GM12891 (cell line): ENCODE results near the gene TMSB10.
"Not testable (repeated sequence)": the region's sequence is repeated elsewhere in the genome, so short reads cannot be mapped to it uniquely, and the experiment has no call there.

ENCODE experiments used
- DNase-seq: peaks from one replicate; pipeline ENCODE4 v3.0.0; 2011; ENCODE audit warnings: low spot score; ENCODE audit not compliant: insufficient read length
- FAIRE-seq: peaks from 2 replicates; lab custom pipeline; 2011; peaks lifted over from hg19 to GRCh38; lab: Jason Lieb, UNC
- PAX5 ChIP-seq: IDR thresholded peaks from 2 replicates; pipeline ENCODE4 v1.6.1; 2011; ENCODE audit warnings: low read length, moderate library complexity, mild to moderate bottlenecking; ENCODE audit not compliant: insufficient read depth, severe bottlenecking
- POLR2A ChIP-seq: IDR thresholded peaks from 2 replicates; pipeline ENCODE4 v1.6.1; 2011; ENCODE audit warnings: low read depth, low read length, control low read depth
- POLR2AphosphoS5 ChIP-seq: IDR thresholded peaks from 2 replicates; pipeline ENCODE4 v1.6.1; 2011; ENCODE audit warnings: low read depth, low read length, control low read depth
- POU2F2 ChIP-seq: IDR thresholded peaks from 2 replicates; pipeline ENCODE4 v1.6.1; 2011; ENCODE audit warnings: low read depth, mild to moderate bottlenecking, control low read depth, low read length, moderate library complexity
- SPI1 ChIP-seq: IDR thresholded peaks from 2 replicates; pipeline ENCODE4 v1.6.1; 2011; ENCODE audit warnings: low read depth, low read length, control low read depth
- TAF1 ChIP-seq: IDR thresholded peaks from 2 replicates; pipeline ENCODE4 v1.6.1; 2011; ENCODE audit warnings: low read depth, low read length, control low read depth

The TMSB10 gene

DNA sequence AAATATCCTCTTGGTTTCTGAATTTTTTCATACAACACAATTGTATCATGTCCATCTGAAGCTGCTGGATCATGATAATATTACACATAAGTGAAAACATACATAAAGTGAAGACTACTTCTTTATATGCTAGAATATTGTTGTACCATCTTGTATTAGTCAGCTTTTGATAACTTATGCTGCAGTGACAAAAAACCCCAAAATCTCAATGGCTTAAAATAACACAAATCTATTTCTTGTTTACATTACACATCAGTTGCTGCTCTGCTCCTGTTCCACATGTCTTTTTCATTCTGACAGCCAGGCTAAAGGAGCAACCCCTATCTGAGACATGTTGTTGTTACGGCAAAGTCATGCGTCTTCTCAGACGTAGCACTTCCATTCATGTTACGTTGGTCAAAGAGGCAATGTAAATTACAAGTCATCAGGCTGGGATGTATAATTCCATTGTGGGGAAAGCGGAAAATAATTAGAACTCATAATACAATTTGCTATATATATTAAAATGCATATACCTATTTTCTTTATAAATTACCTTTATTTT, 5.8 kb downstream of the TMSB10 start:
- TF ChIP-seq TAF1 (no peak), POU2F2 (no peak), PAX5 (no peak), POLR2AphosphoS5 (no peak), POLR2A (no peak), SPI1 (no peak)
- DNase-seq (no peak), FAIRE-seq (no peak)

DNA sequence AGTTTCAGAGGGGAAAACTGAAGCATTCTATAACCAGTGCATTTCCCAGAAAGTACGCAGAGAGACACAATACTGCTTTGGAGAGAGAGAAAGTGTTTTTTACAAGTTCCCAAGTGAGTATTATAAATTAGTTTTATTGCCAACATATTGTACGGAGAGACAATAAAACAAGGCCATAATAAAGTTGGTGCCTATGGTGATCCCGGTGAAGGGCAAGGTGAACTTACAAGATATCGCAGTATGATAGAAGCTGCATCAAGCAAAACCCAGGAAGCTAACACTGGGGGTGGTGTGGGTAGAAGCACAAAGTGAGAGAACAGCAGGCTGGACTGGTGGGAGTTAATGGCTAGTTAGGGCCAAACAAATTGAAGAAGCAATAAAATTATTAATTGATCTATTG, 7.5 kb downstream of the TMSB10 start:
- TF ChIP-seq POLR2A, result no peak
- no peak for FAIRE-seq
- no peak for DNase-seq

DNA sequence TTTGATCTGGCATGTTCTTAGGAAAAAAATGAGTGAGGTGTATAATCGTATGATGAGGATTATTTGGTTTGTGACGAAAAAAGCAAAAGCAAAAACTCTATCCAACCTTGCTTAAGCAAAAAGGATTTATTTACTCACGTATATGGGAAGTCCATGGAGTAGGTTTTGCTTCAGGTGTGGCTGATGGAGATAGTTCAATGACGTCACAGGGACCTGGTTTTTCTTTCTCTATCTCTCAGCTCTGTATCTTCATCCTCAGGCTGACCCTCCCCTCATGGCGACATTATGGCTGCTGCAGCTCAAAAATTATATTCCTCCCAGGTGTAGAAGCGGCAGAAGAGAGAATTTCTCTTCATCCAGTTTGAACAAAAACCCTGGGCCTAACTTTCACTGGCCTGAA, 8.9 kb downstream of the TMSB10 start:
- no peak for FAIRE-seq
- no peak for DNase-seq
- TF ChIP-seq POLR2A, result no peak
- TF ChIP-seq TAF1, result no peak
- no peak for TF ChIP-seq POU2F2
- no peak for TF ChIP-seq POLR2AphosphoS5
- no peak for TF ChIP-seq PAX5
- no peak for TF ChIP-seq SPI1

DNA sequence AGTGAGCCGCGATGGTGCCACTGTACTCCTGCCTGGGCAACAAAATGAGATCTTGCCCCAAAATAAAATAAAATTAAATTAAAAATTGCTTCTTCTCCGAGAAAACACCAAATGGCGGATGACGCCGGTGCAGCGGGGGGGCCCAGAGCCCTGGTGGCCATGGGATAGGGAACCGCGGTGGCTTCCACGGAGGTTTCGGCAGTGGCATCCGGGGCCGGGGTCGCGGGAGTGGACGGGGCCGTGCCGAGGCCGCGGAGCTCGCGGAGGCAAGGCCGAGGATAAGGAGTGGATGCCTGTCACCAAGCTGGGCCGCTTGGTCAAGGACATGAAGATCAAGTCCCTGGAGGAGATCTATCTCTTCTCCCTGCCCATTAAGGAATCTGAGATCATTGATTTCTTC, 10.2 kb downstream of the TMSB10 start:
- FAIRE-seq, DNase-seq: not testable (repeated sequence)

DNA sequence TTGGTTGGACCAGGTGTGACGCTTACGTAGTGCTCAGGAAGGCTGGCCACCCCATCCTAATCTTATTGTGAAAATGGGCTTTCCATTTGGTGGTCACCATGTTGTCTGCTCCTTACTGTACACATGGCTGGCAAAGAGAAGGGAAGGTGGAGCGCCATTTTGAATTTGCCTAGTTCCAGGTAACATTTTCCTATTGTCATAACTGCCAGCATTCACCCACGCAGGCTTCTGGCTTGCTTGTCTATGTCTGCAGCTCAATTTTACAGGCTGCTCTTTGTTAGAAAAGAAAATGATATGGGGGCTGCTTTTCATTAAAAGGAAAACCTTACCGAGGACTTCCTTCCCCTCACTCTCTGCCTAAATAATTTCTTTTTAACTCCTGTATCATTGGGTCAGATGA, 12.4 kb downstream of the TMSB10 start:
- not testable (repeated sequence) for DNase-seq, FAIRE-seq

DNA sequence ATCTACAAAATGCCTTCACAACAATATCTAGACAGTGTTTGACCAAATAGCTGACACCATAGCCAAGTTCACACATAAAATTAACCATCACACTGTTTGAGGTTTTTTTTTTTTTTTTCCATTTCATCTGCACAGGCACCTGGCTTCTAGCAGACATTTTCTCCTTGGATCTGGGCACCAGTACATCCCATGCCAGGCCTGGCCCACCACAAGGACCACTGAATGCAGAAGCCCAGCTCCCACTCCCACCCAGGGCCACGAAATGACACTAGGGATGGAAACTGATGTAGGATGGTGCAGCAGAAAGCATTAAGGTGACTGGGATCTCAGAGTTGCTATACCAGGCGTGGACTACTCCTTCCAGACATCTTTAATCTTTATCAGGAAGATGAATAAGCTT, 13.0 kb downstream of the TMSB10 start:
- DNase-seq (no peak), FAIRE-seq (no peak)
- TF ChIP-seq POLR2AphosphoS5, result no peak
- TF ChIP-seq POU2F2, result no peak
- no peak for TF ChIP-seq POLR2A
- TF ChIP-seq TAF1, result no peak
- TF ChIP-seq PAX5, result no peak
- TF ChIP-seq SPI1, result no peak

DNA sequence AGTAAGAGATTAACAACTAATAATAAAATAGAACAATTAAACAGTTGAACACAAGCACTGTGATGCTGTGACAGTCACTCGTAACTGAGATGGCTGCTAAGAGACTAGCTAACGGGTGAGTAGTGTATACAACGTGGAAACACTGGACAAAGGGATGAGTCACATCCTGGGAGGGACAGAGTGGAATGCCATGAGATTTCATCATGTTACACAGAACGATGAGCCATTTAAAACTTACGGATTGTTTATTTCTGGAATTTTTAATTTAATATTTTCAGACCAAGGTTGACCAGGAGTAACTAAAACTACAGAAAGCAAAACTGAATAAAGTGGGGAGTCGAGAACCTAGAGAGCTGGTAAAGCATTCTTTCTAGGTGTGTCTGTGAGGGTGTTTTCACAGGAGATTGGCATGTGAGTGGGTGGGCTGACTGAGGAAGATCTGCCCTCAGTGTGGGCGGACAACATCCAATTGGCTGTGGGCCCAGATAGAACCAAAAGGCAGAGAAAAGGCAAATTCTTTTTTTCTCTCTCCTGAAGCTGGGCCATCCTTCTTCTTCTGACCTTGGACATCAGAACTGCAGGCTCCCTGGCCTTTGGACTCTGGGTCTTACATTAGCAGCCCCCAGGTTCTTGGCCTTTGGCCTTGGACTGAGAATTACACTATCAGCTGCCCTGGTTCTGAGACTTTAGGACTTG, 14.6 kb downstream of the TMSB10 start:
- peak; percentile 80 for FAIRE-seq
- no peak for TF ChIP-seq PAX5
- no peak for TF ChIP-seq POU2F2
- no peak for TF ChIP-seq TAF1
- TF ChIP-seq POLR2A, result no peak
- TF ChIP-seq SPI1, result no peak
- TF ChIP-seq POLR2AphosphoS5, result no peak
- DNase-seq, result no peak

DNA sequence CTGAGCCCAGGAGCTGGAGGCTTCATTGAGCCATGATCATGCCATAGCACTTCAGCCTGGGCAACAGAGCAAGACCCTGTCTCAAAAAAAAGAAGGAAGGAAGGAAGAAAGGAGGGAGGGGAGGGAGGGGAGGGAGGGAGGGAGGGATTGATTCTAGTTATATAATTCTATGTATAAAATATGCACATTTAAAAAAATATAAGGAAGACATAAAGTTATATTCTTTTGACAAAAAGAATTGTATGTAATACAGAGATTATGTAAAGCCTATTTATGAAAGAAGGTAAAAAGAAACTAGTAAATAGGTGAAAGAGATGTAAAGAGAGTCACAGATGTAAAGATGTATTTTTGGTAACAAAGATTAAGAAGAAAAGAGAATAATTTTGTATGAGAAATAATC, 17.6 kb downstream of the TMSB10 start:
- no peak for DNase-seq
- TF ChIP-seq SPI1, result no peak
- TF ChIP-seq TAF1, result no peak
- no peak for TF ChIP-seq PAX5
- TF ChIP-seq POLR2A, result no peak
- no peak for TF ChIP-seq POU2F2
- TF ChIP-seq POLR2AphosphoS5, result no peak
- no peak for FAIRE-seq

DNA sequence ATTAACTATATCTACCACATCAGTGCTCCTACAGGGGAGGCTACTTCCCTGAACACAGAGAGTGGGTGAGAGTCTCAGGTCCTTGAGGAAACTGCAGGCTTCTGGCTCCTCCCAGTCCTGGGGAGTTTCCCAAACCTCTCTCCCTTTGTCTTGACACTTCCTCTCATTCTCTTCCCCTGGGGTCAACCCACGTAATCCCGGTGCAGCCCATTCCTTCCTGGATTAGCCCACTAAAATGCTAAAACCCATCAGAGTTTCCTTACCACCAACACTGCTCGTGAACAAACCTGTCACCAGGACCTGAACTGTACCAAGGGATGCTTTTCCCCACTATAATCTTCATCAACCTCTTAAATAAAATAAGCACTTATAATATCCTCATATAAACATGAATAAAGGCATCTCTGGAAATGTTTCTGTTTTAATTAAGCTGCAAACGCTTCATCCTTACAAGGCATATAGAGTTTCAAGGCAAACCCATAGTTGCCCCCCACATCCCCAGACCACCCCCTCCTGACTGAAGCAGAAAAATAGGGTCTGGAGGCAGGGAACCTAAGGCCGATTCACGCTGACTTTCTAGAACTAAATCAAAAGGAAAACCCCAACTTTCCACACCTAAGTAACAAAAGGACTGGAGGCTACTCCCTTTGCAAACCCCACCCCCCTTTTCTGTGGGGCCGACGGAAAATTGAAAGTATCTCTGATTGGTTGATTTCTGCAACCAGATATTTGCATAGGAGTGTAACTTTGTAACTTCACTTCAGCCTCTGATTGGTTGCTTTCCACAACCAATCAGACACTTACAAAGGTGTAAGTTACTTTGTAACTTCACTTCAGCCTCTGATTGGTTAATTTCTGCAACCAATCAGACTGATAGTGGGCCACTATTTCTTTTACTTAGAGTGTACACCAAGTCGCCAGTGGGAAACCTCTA, 19.0 kb downstream of the TMSB10 start:
- FAIRE-seq, result no peak
- DNase-seq, result no peak
- TF ChIP-seq POU2F2 (peak; percentile 74), SPI1 (peak; percentile 20; the same call in 1 of the 2 replicates), POLR2A (no peak)

DNA sequence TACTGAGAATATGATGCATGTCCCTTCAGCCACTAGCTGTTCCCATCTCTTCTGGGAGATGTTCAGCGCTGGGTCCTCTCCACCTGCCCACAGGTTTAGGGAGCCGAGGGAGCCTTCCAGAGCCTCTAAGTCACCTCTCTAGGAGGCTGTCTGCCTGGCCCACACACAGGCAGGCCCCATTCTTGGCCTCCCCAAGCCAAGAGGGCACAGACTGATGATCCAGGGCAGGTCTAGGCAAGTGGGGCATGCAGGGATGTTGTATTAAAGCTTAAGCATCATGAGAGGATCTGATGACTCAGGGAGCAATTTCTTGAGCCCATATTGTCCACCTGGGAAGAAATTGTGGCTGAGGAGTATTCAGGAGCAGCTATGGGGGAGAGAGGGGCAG, 19.9 kb downstream of the TMSB10 start:
- TF ChIP-seq POLR2A, result no peak
- TF ChIP-seq POU2F2, result no peak
- no peak for TF ChIP-seq PAX5
- TF ChIP-seq POLR2AphosphoS5, result no peak
- no peak for FAIRE-seq
- DNase-seq, result no peak
